HEK293 (cell line): Measurements from ENCODE around the gene SVOP.

Experiments
- BCL11A ChIP-seq: fragments of 450-650 bp; formaldehyde crosslinking; IDR thresholded peaks from 2 replicates; pipeline ENCODE4 v1.5.1; 2016; ENCODE audit warnings: low read depth, missing biosample characterization, missing genetic modification characterization
- BCL6B ChIP-seq: fragments of 450-650 bp; formaldehyde crosslinking; IDR thresholded peaks from 2 replicates; pipeline ENCODE4 v1.5.1; 2017; ENCODE audit warnings: missing biosample characterization, missing genetic modification characterization
- GFI1B ChIP-seq: fragments of 450-650 bp; formaldehyde crosslinking; IDR thresholded peaks from 2 replicates; pipeline ENCODE4 v1.5.1; 2016; ENCODE audit warnings: missing biosample characterization, missing genetic modification characterization
- GLI2 ChIP-seq: fragments of 450-650 bp; formaldehyde crosslinking; IDR thresholded peaks from 2 replicates; pipeline ENCODE4; 2017; ENCODE audit warnings: missing biosample characterization, missing genetic modification characterization, low read depth, borderline replicate concordance
- KLF7 ChIP-seq: fragments of 450-650 bp; formaldehyde crosslinking; IDR thresholded peaks from 2 replicates; pipeline ENCODE4 v1.5.1; 2016; ENCODE audit warnings: missing biosample characterization, missing genetic modification characterization, borderline replicate concordance
- PRDM10 ChIP-seq: fragments of 450-650 bp; formaldehyde crosslinking; IDR thresholded peaks from 2 replicates; pipeline ENCODE4 v1.5.1; 2016; ENCODE audit warnings: missing biosample characterization, missing genetic modification characterization
- SALL2 ChIP-seq: fragments of 450-650 bp; formaldehyde crosslinking; IDR thresholded peaks from 2 replicates; pipeline ENCODE4 v1.5.0; 2017; ENCODE audit warnings: missing biosample characterization, mild to moderate bottlenecking, missing genetic modification characterization, borderline replicate concordance
- SETDB1 ChIP-seq: IDR thresholded peaks from one replicate; pipeline ENCODE4 v1.6.1; 2017; ENCODE audit warnings: mild to moderate bottlenecking, low read length, moderate library complexity, mixed read lengths; ENCODE audit not compliant: insufficient read length
- YY1 ChIP-seq: fragments of 450-650 bp; formaldehyde crosslinking; IDR thresholded peaks from 2 replicates; pipeline ENCODE4 v1.5.1; 2018; ENCODE audit warnings: missing biosample characterization, missing genetic modification characterization
- ZBTB26 ChIP-seq: fragments of 450-650 bp; formaldehyde crosslinking; optimal IDR thresholded peaks from 2 replicates; pipeline ENCODE3; 2016; ENCODE audit warnings: missing biosample characterization, mild to moderate bottlenecking, missing genetic modification characterization
- ZBTB6 ChIP-seq: fragments of 450-650 bp; formaldehyde crosslinking; IDR thresholded peaks from 2 replicates; pipeline ENCODE4 v1.5.1; 2017; ENCODE audit warnings: missing biosample characterization, missing genetic modification characterization
- ZNF138 ChIP-seq: fragments of 450-650 bp; formaldehyde crosslinking; IDR thresholded peaks from 2 replicates; pipeline ENCODE4 v1.5.1; 2016; ENCODE audit warnings: missing biosample characterization, missing genetic modification characterization, borderline replicate concordance
- ZNF155 ChIP-seq: fragments of 450-650 bp; formaldehyde crosslinking; IDR thresholded peaks from 2 replicates; pipeline ENCODE4 v1.5.1; 2016; ENCODE audit warnings: missing biosample characterization, missing genetic modification characterization
- ZNF18 ChIP-seq: fragments of 450-650 bp; formaldehyde crosslinking; IDR thresholded peaks from 2 replicates; pipeline ENCODE4 v1.5.1; 2016; ENCODE audit warnings: missing biosample characterization, missing genetic modification characterization
- ZNF2 ChIP-seq: fragments of 450-650 bp; formaldehyde crosslinking; IDR thresholded peaks from 2 replicates; pipeline ENCODE4 v1.5.1; 2016; ENCODE audit warnings: missing biosample characterization, missing genetic modification characterization
- ZNF221 ChIP-seq: fragments of 450-650 bp; formaldehyde crosslinking; IDR thresholded peaks from 2 replicates; pipeline ENCODE4 v1.5.1; 2017; ENCODE audit warnings: missing biosample characterization, missing genetic modification characterization, borderline replicate concordance
- ZNF23 ChIP-seq: fragments of 450-650 bp; formaldehyde crosslinking; IDR thresholded peaks from 2 replicates; pipeline ENCODE4 v1.5.1; 2016; ENCODE audit warnings: missing biosample characterization, missing genetic modification characterization, borderline replicate concordance
- ZNF324 ChIP-seq: fragments of 450-650 bp; formaldehyde crosslinking; IDR thresholded peaks from 2 replicates; pipeline ENCODE4 v1.5.1; 2016; ENCODE audit warnings: missing biosample characterization, missing genetic modification characterization
- ZNF544 ChIP-seq: fragments of 450-650 bp; formaldehyde crosslinking; IDR thresholded peaks from 2 replicates; pipeline ENCODE4 v1.5.0; 2017; ENCODE audit warnings: missing biosample characterization, missing genetic modification characterization
- ZNF560 ChIP-seq: fragments of 450-650 bp; formaldehyde crosslinking; IDR thresholded peaks from 2 replicates; pipeline ENCODE4 v1.5.1; 2017; ENCODE audit warnings: missing biosample characterization, missing genetic modification characterization, borderline replicate concordance
- ZNF585B ChIP-seq: fragments of 450-650 bp; formaldehyde crosslinking; IDR thresholded peaks from 2 replicates; pipeline ENCODE4 v1.5.1; 2016; ENCODE audit warnings: missing biosample characterization, missing genetic modification characterization
- ZNF639 ChIP-seq: fragments of 450-650 bp; formaldehyde crosslinking; IDR thresholded peaks from 2 replicates; pipeline ENCODE4 v1.5.1; 2016; ENCODE audit warnings: missing biosample characterization, missing genetic modification characterization
- ZNF704 ChIP-seq: fragments of 450-650 bp; formaldehyde crosslinking; IDR thresholded peaks from 2 replicates; pipeline ENCODE4 v1.5.1; 2016; ENCODE audit warnings: missing biosample characterization, missing genetic modification characterization
- ZNF776 ChIP-seq: fragments of 450-650 bp; formaldehyde crosslinking; IDR thresholded peaks from 2 replicates; pipeline ENCODE4 v1.5.0; 2017; ENCODE audit warnings: missing biosample characterization, missing genetic modification characterization, borderline replicate concordance
- ZNF791 ChIP-seq: fragments of 450-650 bp; formaldehyde crosslinking; IDR thresholded peaks from 2 replicates; pipeline ENCODE4 v1.5.1; 2016; ENCODE audit warnings: missing biosample characterization, missing genetic modification characterization
- ZSCAN23 ChIP-seq: fragments of 450-650 bp; formaldehyde crosslinking; IDR thresholded peaks from 2 replicates; pipeline ENCODE4 v1.5.1; 2016; ENCODE audit warnings: missing biosample characterization, missing genetic modification characterization
- ZSCAN30 ChIP-seq: fragments of 450-650 bp; IDR thresholded peaks from 2 replicates; pipeline ENCODE4 v1.5.1; 2018; ENCODE audit warnings: missing biosample characterization, mild to moderate bottlenecking, missing genetic modification characterization, moderate library complexity

Gene SVOP

GRCh38 chr12:109052414-109053323 is 31.8 kb upstream of the SVOP start, which contains the start of gene USP30 (continued):
- TF ChIP-seq ZSCAN30 (tag by site-specific recombination) (peak; percentile 98), ZNF704 (tag by site-specific recombination) (no peak), ZNF221 (tag by site-specific recombination) (0 out of 2 replicates have a peak, but pooled peaks have one; percentile 64), ZNF585B (tag by site-specific recombination) (no peak), PRDM10 (tag by site-specific recombination) (peak; percentile 50; the same call in 1 of the 2 replicates), ZNF155 (tag by site-specific recombination) (no peak), ZBTB26 (peak; percentile 35), ZNF2 (peak; percentile 96), ZNF544 (tag by site-specific recombination) (no peak), GLI2 (tag by site-specific recombination) (no peak), ZNF23 (no peak), ZBTB6 (tag by site-specific recombination) (peak; percentile 50; the same call in 1 of the 2 replicates), ZNF776 (tag by site-specific recombination) (no peak), SETDB1 (no peak), ZSCAN23 (tag by site-specific recombination) (peak; percentile 90), ZNF18 (tag by site-specific recombination) (peak; percentile 34; the same call in 1 of the 2 replicates), BCL6B (tag by site-specific recombination) (peak; percentile 62; the same call in 1 of the 2 replicates), ZNF324 (tag by site-specific recombination) (peak; percentile 99), ZNF138 (tag by site-specific recombination) (no peak), BCL11A (tag by site-specific recombination) (no peak), ZNF639 (peak; percentile 99), ZNF791 (tag by site-specific recombination) (no peak), SALL2 (tag by site-specific recombination) (peak; percentile 96), ZNF560 (tag by site-specific recombination) (no peak), KLF7 (tag by site-specific recombination) (peak; percentile 92), GFI1B (tag by site-specific recombination) (0 out of 2 replicates have a peak, but pooled peaks have one; percentile 57), YY1 (tag by site-specific recombination) (peak; percentile 91)
